Activated CD8-positive, alpha-beta T cell treated with anti-CD3 and anti-CD28 coated beads for 36 hours (primary cell): Measurements from ENCODE around the gene ACTR8. TPM values are rescaled to one million over a fixed set of nuclear protein-coding genes. Genes with fewer than 3 reads are reported as not detected.

Experiments used
- ATAC-seq: fragments of 200-7000 bp; cut with Tn5 transposase; one replicate; pipeline ENCODE4 v1.10.0; 2021; ENCODE audit warnings: mild to moderate bottlenecking, moderate library complexity
- CTCF ChIA-PET: fragments of 350-600 bp; sonication (Branson Sonifier 250); formaldehyde crosslinking; loops from one replicate; lab custom pipeline; 2021; ENCODE audit warnings: antibody characterized with exemption; lab: Charles Lee
- POLR2A ChIA-PET: fragments of 350-600 bp; sonication (Branson Sonifier 250); formaldehyde crosslinking; loops from one replicate; lab custom pipeline; 2021; ENCODE audit warnings: antibody characterized with exemption; lab: Charles Lee
- DNase-seq: peaks from one replicate; pipeline ENCODE4 v3.0.0-alpha.2; 2020
- H3K27ac Mint-ChIP-seq: one replicate; pipeline ENCODE4 v1.8.0; 2021; ENCODE audit warnings: mild to moderate bottlenecking, mixed read lengths
- H3K27me3 Mint-ChIP-seq: one replicate; pipeline ENCODE4 v1.8.0; 2021; ENCODE audit warnings: mixed read lengths
- H3K36me3 Mint-ChIP-seq: one replicate; pipeline ENCODE4 v1.8.0; 2021; ENCODE audit warnings: low read depth, mixed read lengths
- H3K4me1 Mint-ChIP-seq: one replicate; pipeline ENCODE4 v1.8.0; 2021; ENCODE audit warnings: low read depth, mixed read lengths
- H3K4me3 Mint-ChIP-seq: one replicate; pipeline ENCODE4 v1.8.0; 2021; ENCODE audit warnings: mild to moderate bottlenecking, moderate library complexity, mixed read lengths
- H3K9me3 Mint-ChIP-seq: one replicate; pipeline ENCODE4 v1.8.0; 2021; ENCODE audit warnings: mixed read lengths
- CTCF ChIP-seq: fragments of 200-600 bp; IDR thresholded peaks from one replicate; pipeline ENCODE4 v1.8.0; 2022; ENCODE audit warnings: antibody characterized with exemption, mild to moderate bottlenecking
- intact Hi-C: fragments of 100-400 bp; cut with micrococcal nuclease; formaldehyde crosslinking; loops from one replicate; pipeline ENCODE4 v1.10.0; 2022
- total RNA-seq, 2 experiments: library from RNA; stranded (reverse); gene quantifications; one replicate each; pipeline ENCODE4 v1.2.3, GENCODE V29; 2021

Gene ACTR8
- total RNA-seq, 2 experiments from 2014 or later = 28.5 to 33.5 TPM

GRCh38 chr3:53820756-53821580 lies 61.0 kb downstream of the ACTR8 start:
- no peak for DNase-seq
- POLR2A ChIA-PET = no interaction called here
- peaks cover 3% of the 10 kb centered on the region for H3K27me3 Mint-ChIP-seq
- intact Hi-C loops = no loop called here
- no peaks in the 10 kb centered on the region for H3K4me1 Mint-ChIP-seq
- CTCF ChIA-PET = no interaction called here
- H3K36me3 Mint-ChIP-seq = no peaks in the 10 kb centered on the region
- no peak overlapping the region for H3K4me3 Mint-ChIP-seq
- no peaks in the 10 kb centered on the region for H3K9me3 Mint-ChIP-seq
- ATAC-seq = no peak
- no peak overlapping the region for H3K27ac Mint-ChIP-seq
- TF ChIP-seq CTCF = no peak

GRCh38 chr3:53820084-53820483 lies 61.9 kb downstream of the ACTR8 start:
- TF ChIP-seq CTCF = no peak
- Mint-ChIP-seq H3K4me1 (no peaks in the 10 kb centered on the region), H3K9me3 (no peaks in the 10 kb centered on the region), H3K36me3 (no peaks in the 10 kb centered on the region), H3K27ac (no peak overlapping the region), H3K27me3 (peaks cover 3% of the 10 kb centered on the region), H3K4me3 (no peak overlapping the region)
- ChIA-PET POLR2A (no interaction called here), CTCF (no interaction called here)
- no peak for ATAC-seq
- intact Hi-C loops = no loop called here
- DNase-seq = no peak

- no peak for DNase-seq
- ChIA-PET POLR2A (no interaction called here), CTCF (no interaction called here)
- peaks cover 3% of the 10 kb centered on the region for H3K27me3 Mint-ChIP-seq
- no peak for TF ChIP-seq CTCF
- no peak for ATAC-seq
- H3K36me3 Mint-ChIP-seq = no peaks in the 10 kb centered on the region
- no peak overlapping the region for H3K27ac Mint-ChIP-seq
- H3K4me1 Mint-ChIP-seq = no peaks in the 10 kb centered on the region
- intact Hi-C loops = no loop called here
- H3K9me3 Mint-ChIP-seq = no peaks in the 10 kb centered on the region
- H3K4me3 Mint-ChIP-seq = no peak overlapping the region
Measured at GRCh38 chr3:53819163-53819868, 62.6 kb downstream of the ACTR8 start.

GRCh38 chr3:53818221-53819162 lies 63.5 kb downstream of the ACTR8 start:
- DNase-seq (no peak), ATAC-seq (no peak)
- Mint-ChIP-seq H3K36me3 (no peaks in the 10 kb centered on the region), H3K27me3 (peaks cover 3% of the 10 kb centered on the region), H3K9me3 (no peaks in the 10 kb centered on the region), H3K4me3 (no peak overlapping the region), H3K4me1 (no peaks in the 10 kb centered on the region), H3K27ac (no peak overlapping the region)
- POLR2A ChIA-PET = no interaction called here
- intact Hi-C loops = no loop called here
- TF ChIP-seq CTCF = no peak
- CTCF ChIA-PET = no interaction called here
